Measurements from ENCODE around the gene RSPO1. TPM values are rescaled to one million over a fixed set of nuclear protein-coding genes. Genes with fewer than 3 reads are reported as not detected.

Gene RSPO1
- polyA plus RNA-seq, 4 donors: 0.27 to 1.2 TPM; not detected in 2

GRCh38 chr1:37673920-37674319 lies 39.2 kb upstream of the RSPO1 start:
- FAIRE-seq: no peak
- Histone ChIP-seq H3K4me1 (ENCODE audit: control insufficient read depth in 3 of 3, insufficient read depth in 2 of 3, low read depth in 1 of 3, low read length in 2 of 3) (no peaks in the 10 kb centered on the region), H3K27ac (ENCODE audit: low read depth in 1 of 3, low read length in 2 of 3) (no peak overlapping the region), H3K36me3 (ENCODE audit: control insufficient read depth in 3 of 3, insufficient read depth in 2 of 3, low read depth in 1 of 3, low read length in 3 of 3) (no peaks in the 10 kb centered on the region), H3K27me3 (ENCODE audit: control insufficient read depth in 3 of 3, insufficient read depth in 3 of 3, low read length in 3 of 3) (peaks cover 0 to 17% (median 5%) of the 10 kb centered on the region in 3 donors), H3K4me3 (ENCODE audit: low read depth in 1 of 3, low read length in 3 of 3) (no peak overlapping the region), H3K9me3 (ENCODE audit: control insufficient read depth in 2 of 2, insufficient read depth in 1 of 2, low read depth in 1 of 2, low read length in 1 of 2) (no peaks in the 10 kb centered on the region)
- peak in 1 of 2 donors; percentile 12 for DNase-seq
- WGBS, 3 donors: 18 to 49% (median 31%) methylated on average over 10 of the region's 10 CpGs

- no peaks in the 10 kb centered on the region for H3K36me3 ChIP-seq (ENCODE audit: control insufficient read depth in 3 of 3, insufficient read depth in 2 of 3, low read depth in 1 of 3, low read length in 3 of 3)
- DNase-seq (no peak), FAIRE-seq (no peak)
- 68 to 77% (median 76%) methylated on average over 9 of the region's 9 CpGs for WGBS, 3 donors
- H3K27me3 ChIP-seq (ENCODE audit: control insufficient read depth in 3 of 3, insufficient read depth in 3 of 3, low read length in 3 of 3): peaks cover 0 to 24% (median 5%) of the 10 kb centered on the region in 3 donors
- no peak overlapping the region for H3K4me3 ChIP-seq (ENCODE audit: low read depth in 1 of 3, low read length in 3 of 3)
- H3K27ac ChIP-seq (ENCODE audit: low read depth in 1 of 3, low read length in 2 of 3): no peak overlapping the region
- no peaks in the 10 kb centered on the region for H3K9me3 ChIP-seq (ENCODE audit: control insufficient read depth in 2 of 2, insufficient read depth in 1 of 2, low read depth in 1 of 2, low read length in 1 of 2)
- H3K4me1 ChIP-seq (ENCODE audit: control insufficient read depth in 3 of 3, insufficient read depth in 2 of 3, low read depth in 1 of 3, low read length in 2 of 3): no peaks in the 10 kb centered on the region
These were observed 37.6 kb upstream of the RSPO1 start for GRCh38 chr1:37672136-37672870.

- H3K36me3 ChIP-seq (ENCODE audit: control insufficient read depth in 3 of 3, insufficient read depth in 2 of 3, low read depth in 1 of 3, low read length in 3 of 3): no peaks in the 10 kb centered on the region
- H3K4me1 ChIP-seq (ENCODE audit: control insufficient read depth in 3 of 3, insufficient read depth in 2 of 3, low read depth in 1 of 3, low read length in 2 of 3): no peaks in the 10 kb centered on the region
- FAIRE-seq (no peak), DNase-seq (no peak)
- no peak overlapping the region for H3K27ac ChIP-seq (ENCODE audit: low read depth in 1 of 3, low read length in 2 of 3)
- no peaks in the 10 kb centered on the region for H3K9me3 ChIP-seq (ENCODE audit: control insufficient read depth in 2 of 2, insufficient read depth in 1 of 2, low read depth in 1 of 2, low read length in 1 of 2)
- peaks cover 0 to 21% (median 5%) of the 10 kb centered on the region in 3 donors for H3K27me3 ChIP-seq (ENCODE audit: control insufficient read depth in 3 of 3, insufficient read depth in 3 of 3, low read length in 3 of 3)
- 69 to 77% (median 74%) methylated on average over 6 of the region's 6 CpGs for WGBS, 3 donors
- no peak overlapping the region for H3K4me3 ChIP-seq (ENCODE audit: low read depth in 1 of 3, low read length in 3 of 3)
These were observed 36.6 kb upstream of the RSPO1 start for GRCh38 chr1:37671261-37671660.

- WGBS, 3 donors: 61 to 79% (median 76%) methylated on average over 2 of the region's 2 CpGs
- Histone ChIP-seq H3K9me3 (ENCODE audit: control insufficient read depth in 2 of 2, insufficient read depth in 1 of 2, low read depth in 1 of 2, low read length in 1 of 2) (no peaks in the 10 kb centered on the region), H3K27ac (ENCODE audit: low read depth in 1 of 3, low read length in 2 of 3) (no peak overlapping the region), H3K4me1 (ENCODE audit: control insufficient read depth in 3 of 3, insufficient read depth in 2 of 3, low read depth in 1 of 3, low read length in 2 of 3) (no peaks in the 10 kb centered on the region), H3K4me3 (ENCODE audit: low read depth in 1 of 3, low read length in 3 of 3) (no peak overlapping the region), H3K27me3 (ENCODE audit: control insufficient read depth in 3 of 3, insufficient read depth in 3 of 3, low read length in 3 of 3) (peaks cover 0 to 19% (median 5%) of the 10 kb centered on the region in 3 donors), H3K36me3 (ENCODE audit: control insufficient read depth in 3 of 3, insufficient read depth in 2 of 3, low read depth in 1 of 3, low read length in 3 of 3) (no peaks in the 10 kb centered on the region)
- DNase-seq (no peak), FAIRE-seq (no peak)
These were observed 35.4 kb upstream of the RSPO1 start for GRCh38 chr1:37670133-37670532.

DNA sequence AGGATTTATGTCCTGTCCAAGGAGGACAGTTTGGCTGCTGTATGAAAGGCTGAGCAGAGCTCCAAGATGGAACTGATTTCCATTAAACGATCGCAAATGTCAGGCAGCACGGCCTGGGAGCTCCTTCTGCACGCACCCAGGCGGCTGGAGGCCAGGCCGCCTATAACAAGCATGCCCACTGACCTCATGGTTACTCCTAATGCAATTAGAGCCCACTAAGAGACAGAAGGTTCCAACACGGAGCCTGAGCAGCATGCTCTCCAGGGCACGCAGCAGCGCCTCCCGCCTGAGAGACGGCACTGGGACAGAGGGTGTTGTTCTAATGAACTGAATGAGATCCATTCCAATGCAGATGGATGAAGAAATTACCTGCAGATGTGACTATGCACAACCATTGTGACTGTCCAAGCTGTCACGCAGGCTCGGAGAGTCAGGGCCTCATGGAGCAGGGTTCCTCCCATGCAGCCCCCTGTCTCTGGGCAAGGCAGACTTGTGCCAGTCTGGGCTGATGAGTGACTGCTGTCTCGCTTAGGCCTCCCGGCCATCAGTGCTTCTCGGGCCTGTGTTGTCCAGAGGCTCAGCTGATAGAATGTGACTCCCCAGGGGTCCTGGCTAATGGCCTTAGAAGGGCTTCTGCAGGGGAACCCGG lies 32.5 kb upstream of the RSPO1 start:
- no peak for DNase-seq
- H3K9me3 ChIP-seq (ENCODE audit: control insufficient read depth in 2 of 2, insufficient read depth in 1 of 2, low read depth in 1 of 2, low read length in 1 of 2): no peaks in the 10 kb centered on the region
- no peak for FAIRE-seq

DNA sequence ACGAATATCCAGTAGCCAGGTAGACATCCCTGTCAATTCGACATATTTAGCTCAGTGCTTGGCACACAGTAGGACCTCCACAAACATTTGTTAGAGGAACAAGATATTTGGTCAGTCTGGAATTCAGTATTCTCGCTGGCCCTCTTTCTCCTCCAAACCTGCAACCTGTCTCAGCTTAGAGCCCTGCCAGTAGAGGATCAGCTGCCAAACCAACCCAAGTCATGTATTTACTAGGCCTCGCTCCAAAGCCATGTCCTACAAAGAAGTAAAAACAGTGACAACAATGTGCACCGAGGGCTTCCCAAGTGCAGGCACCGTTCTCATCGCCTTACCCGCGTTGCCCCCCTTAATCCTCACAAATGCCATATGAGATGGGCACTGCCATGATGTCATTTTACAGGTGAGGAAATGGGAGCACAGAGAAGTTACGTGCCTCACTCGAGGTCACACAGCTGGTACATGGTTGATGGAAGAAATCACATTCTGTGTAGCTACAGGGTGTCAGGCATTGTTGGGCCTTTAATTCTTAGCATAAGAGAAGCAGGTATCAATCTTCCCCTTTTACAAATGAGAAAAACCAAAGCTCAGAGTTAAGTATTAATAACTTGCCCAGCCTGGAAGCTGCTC lies 31.7 kb upstream of the RSPO1 start:
- WGBS, 3 donors: 80 to 86% (median 84%) methylated on average over 11 of the region's 11 CpGs
- FAIRE-seq (no peak), DNase-seq (no peak)
- H3K27ac ChIP-seq (ENCODE audit: low read depth in 1 of 3, low read length in 2 of 3): no peak overlapping the region
- peaks cover 0 to 13% (median under 1%) of the 10 kb centered on the region in 3 donors for H3K27me3 ChIP-seq (ENCODE audit: control insufficient read depth in 3 of 3, insufficient read depth in 3 of 3, low read length in 3 of 3)
- no peaks in the 10 kb centered on the region for H3K4me1 ChIP-seq (ENCODE audit: control insufficient read depth in 3 of 3, insufficient read depth in 2 of 3, low read depth in 1 of 3, low read length in 2 of 3)
- no peaks in the 10 kb centered on the region for H3K36me3 ChIP-seq (ENCODE audit: control insufficient read depth in 3 of 3, insufficient read depth in 2 of 3, low read depth in 1 of 3, low read length in 3 of 3)
- no peaks in the 10 kb centered on the region for H3K9me3 ChIP-seq (ENCODE audit: control insufficient read depth in 2 of 2, insufficient read depth in 1 of 2, low read depth in 1 of 2, low read length in 1 of 2)
- H3K4me3 ChIP-seq (ENCODE audit: low read depth in 1 of 3, low read length in 3 of 3): no peak overlapping the region

More for the DNA sequence above, 32.5 kb upstream of the RSPO1 start:
- Histone ChIP-seq H3K4me3 (ENCODE audit: low read depth in 1 of 3, low read length in 3 of 3) (no peak overlapping the region), H3K27me3 (ENCODE audit: control insufficient read depth in 3 of 3, insufficient read depth in 3 of 3, low read length in 3 of 3) (peaks cover 0 to 13% (median 2%) of the 10 kb centered on the region in 3 donors), H3K36me3 (ENCODE audit: control insufficient read depth in 3 of 3, insufficient read depth in 2 of 3, low read depth in 1 of 3, low read length in 3 of 3) (no peaks in the 10 kb centered on the region), H3K27ac (ENCODE audit: low read depth in 1 of 3, low read length in 2 of 3) (no peak overlapping the region), H3K4me1 (ENCODE audit: control insufficient read depth in 3 of 3, insufficient read depth in 2 of 3, low read depth in 1 of 3, low read length in 2 of 3) (no peaks in the 10 kb centered on the region)
- 69 to 75% (median 72%) methylated on average over 17 of the region's 17 CpGs for WGBS, 3 donors

DNA sequence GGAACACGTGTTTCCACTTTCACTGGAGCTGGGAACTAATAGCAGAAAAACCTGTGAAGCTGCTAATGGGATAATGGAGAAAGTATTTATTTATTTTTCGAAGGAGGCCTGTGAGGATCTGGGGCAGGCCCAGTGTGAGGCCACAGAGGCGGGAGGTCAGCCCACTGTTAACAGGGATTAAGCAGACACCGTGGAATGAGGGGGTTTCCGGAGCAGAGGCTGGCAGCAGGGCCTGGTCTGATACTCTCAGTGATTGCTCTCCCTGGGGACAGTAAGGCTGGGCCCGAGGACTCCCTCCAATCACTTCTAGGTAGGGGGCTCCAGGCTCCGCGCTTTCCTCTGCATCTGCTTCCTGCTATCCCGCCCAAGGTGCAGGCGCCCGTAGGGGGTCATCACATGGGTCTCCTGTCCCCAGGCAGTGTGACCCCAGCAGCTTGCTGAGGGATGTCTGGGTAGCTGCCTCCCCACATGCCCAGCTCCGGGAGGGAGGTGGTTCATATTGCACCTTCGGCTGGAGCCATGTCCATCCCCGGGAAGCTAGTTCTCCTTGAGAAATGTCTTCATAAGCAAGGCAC lies 28.8 kb upstream of the RSPO1 start:
- Histone ChIP-seq H3K4me3 (ENCODE audit: low read depth in 1 of 3, low read length in 3 of 3) (no peak overlapping the region), H3K27ac (ENCODE audit: low read depth in 1 of 3, low read length in 2 of 3) (no peak overlapping the region), H3K36me3 (ENCODE audit: control insufficient read depth in 3 of 3, insufficient read depth in 2 of 3, low read depth in 1 of 3, low read length in 3 of 3) (no peaks in the 10 kb centered on the region), H3K9me3 (ENCODE audit: control insufficient read depth in 2 of 2, insufficient read depth in 1 of 2, low read depth in 1 of 2, low read length in 1 of 2) (no peaks in the 10 kb centered on the region), H3K4me1 (ENCODE audit: control insufficient read depth in 3 of 3, insufficient read depth in 2 of 3, low read depth in 1 of 3, low read length in 2 of 3) (no peaks in the 10 kb centered on the region), H3K27me3 (ENCODE audit: control insufficient read depth in 3 of 3, insufficient read depth in 3 of 3, low read length in 3 of 3) (peaks cover 0 to 14% (median 4%) of the 10 kb centered on the region in 3 donors)
- DNase-seq (no peak), FAIRE-seq (no peak)
- 52 to 55% (median 53%) methylated on average over 14 of the region's 14 CpGs for WGBS, 3 donors

- Histone ChIP-seq H3K9me3 (ENCODE audit: control insufficient read depth in 2 of 2, insufficient read depth in 1 of 2, low read depth in 1 of 2, low read length in 1 of 2) (no peaks in the 10 kb centered on the region), H3K4me3 (ENCODE audit: low read depth in 1 of 3, low read length in 3 of 3) (no peak overlapping the region), H3K27ac (ENCODE audit: low read depth in 1 of 3, low read length in 2 of 3) (no peak overlapping the region), H3K36me3 (ENCODE audit: control insufficient read depth in 3 of 3, insufficient read depth in 2 of 3, low read depth in 1 of 3, low read length in 3 of 3) (no peaks in the 10 kb centered on the region), H3K27me3 (ENCODE audit: control insufficient read depth in 3 of 3, insufficient read depth in 3 of 3, low read length in 3 of 3) (peaks cover 0 to 14% (median 4%) of the 10 kb centered on the region in 3 donors), H3K4me1 (ENCODE audit: control insufficient read depth in 3 of 3, insufficient read depth in 2 of 3, low read depth in 1 of 3, low read length in 2 of 3) (no peaks in the 10 kb centered on the region)
- WGBS, 3 donors: 81 to 87% (median 81%) methylated on average over 11 of the region's 11 CpGs
- FAIRE-seq (no peak), DNase-seq (no peak)
These were observed 27.5 kb upstream of the RSPO1 start for GRCh38 chr1:37662031-37662755.

All from small intestine (tissue), 7 donors.